HFFc6 (cell line): Measurements from ENCODE around the gene MELK. TPM values are rescaled to one million over a fixed set of nuclear protein-coding genes. Genes with fewer than 3 reads are reported as not detected.
A peak's percentile ranks its signal among the peaks of the same experiment; 100 is the strongest.
"Not testable (repeated sequence)": the region's sequence is repeated elsewhere in the genome, so short reads cannot be mapped to it uniquely, and the experiment has no call there.

Experiments used
- DNase-seq: peaks from one replicate; pipeline ENCODE4 v3.0.0-alpha.2; 2018
- H3K27ac Mint-ChIP-seq: 2 replicates; pipeline ENCODE4 v1.8.0; 2020; ENCODE audit warnings: mild to moderate bottlenecking, mixed read lengths
- H3K27me3 Mint-ChIP-seq: 2 replicates; pipeline ENCODE4 v1.8.0; 2021; ENCODE audit warnings: mild to moderate bottlenecking, moderate library complexity, mixed read lengths; ENCODE audit not compliant: insufficient read depth
- H3K36me3 Mint-ChIP-seq: 2 replicates; pipeline ENCODE4 v1.8.0; 2021; ENCODE audit warnings: low read depth, mixed read lengths
- H3K4me1 Mint-ChIP-seq: 2 replicates; pipeline ENCODE4 v1.8.0; 2020; ENCODE audit warnings: low read depth, mixed read lengths
- H3K4me3 Mint-ChIP-seq: 2 replicates; pipeline ENCODE4 v1.8.0; 2020; ENCODE audit warnings: mild to moderate bottlenecking, moderate library complexity, mixed read lengths
- H3K9me3 Mint-ChIP-seq: 2 replicates; pipeline ENCODE4 v1.8.0; 2020; ENCODE audit warnings: mild to moderate bottlenecking, mixed read lengths
- long read RNA-seq: library from polyadenylated mRNA; unstranded; transcript quantifications from one replicate; pipeline ENCODE4 v2.0.0, GENCODE V29; 2019
- total RNA-seq, 6 experiments: library from RNA; stranded (reverse); fragmentation: NEBNext Ultra II Directional; extraction: Animal tissue kit (Norgen Biotek cat#: 25700); gene quantifications; 2 replicates in 1 of 6; 3 replicates in 5 of 6; pipeline ENCODE4 v1.2.3, GENCODE V29; 2021
- TF ChIP-seq, protein P1 (sequence below): fragments of 200-600 bp; sonication (generic); IDR thresholded peaks from 2 replicates; pipeline ENCODE4 v1.5.0; 2021; ENCODE audit warnings: antibody characterized with exemption, mild to moderate bottlenecking

MELK gene
- 10 to 100 TPM; 16.6 to 40.5 (median 35.6) TPM for total RNA-seq
- long read RNA-seq, partial matches to known transcripts, result 4 of 26 reads
- long read RNA-seq, other reads (novel, unspliced or antisense), result 16 of 26 reads

DNA sequence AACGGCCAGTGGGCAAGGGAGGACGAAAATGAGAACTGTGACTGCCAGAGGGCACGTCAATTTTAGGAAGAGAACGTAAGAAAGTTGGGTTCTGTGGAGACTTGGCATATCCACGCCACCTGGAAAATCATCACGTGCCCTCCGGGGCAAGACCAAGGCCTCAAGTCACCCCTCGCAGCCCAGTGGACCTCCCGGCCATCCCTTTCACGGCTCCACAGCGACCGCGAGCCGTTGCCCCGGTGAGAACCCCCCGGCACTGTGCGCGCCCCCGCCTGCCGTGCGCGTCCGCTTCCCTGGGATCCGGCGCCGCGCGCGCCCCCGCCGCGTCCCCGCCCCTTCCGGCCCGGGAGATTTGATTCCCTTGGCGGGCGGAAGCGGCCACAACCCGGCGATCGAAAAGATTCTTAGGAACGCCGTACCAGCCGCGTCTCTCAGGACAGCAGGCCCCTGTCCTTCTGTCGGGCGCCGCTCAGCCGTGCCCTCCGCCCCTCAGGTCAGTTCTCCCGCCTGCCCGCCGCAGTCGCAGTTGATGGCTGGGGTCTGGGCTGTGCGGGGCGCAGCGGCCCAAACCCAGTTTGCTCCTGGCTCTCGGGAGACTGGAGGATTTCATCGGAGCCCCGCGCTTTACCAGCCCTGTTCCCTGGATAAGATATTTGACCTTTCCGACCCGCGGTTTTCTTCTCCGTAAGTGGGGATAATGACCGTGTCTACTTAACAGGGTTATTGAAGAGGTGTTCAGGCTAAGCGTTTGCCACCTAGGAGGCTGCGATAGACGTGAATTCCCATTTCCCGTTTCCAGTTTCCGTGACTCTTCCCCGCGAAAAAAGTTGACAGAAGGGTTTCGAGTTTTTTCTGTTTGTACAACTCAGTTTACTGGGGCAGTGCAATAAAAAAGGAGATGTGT, at the start of gene MELK:
Gene MELK (plus strand): TSS at position 381 of the 904 bp plus-strand sequence. CDS start 8,787 bp downstream, outside the sequence.
- H3K27me3 Mint-ChIP-seq, result peaks cover 4% of the 10 kb centered on the region
- TF ChIP-seq, protein P1, sequence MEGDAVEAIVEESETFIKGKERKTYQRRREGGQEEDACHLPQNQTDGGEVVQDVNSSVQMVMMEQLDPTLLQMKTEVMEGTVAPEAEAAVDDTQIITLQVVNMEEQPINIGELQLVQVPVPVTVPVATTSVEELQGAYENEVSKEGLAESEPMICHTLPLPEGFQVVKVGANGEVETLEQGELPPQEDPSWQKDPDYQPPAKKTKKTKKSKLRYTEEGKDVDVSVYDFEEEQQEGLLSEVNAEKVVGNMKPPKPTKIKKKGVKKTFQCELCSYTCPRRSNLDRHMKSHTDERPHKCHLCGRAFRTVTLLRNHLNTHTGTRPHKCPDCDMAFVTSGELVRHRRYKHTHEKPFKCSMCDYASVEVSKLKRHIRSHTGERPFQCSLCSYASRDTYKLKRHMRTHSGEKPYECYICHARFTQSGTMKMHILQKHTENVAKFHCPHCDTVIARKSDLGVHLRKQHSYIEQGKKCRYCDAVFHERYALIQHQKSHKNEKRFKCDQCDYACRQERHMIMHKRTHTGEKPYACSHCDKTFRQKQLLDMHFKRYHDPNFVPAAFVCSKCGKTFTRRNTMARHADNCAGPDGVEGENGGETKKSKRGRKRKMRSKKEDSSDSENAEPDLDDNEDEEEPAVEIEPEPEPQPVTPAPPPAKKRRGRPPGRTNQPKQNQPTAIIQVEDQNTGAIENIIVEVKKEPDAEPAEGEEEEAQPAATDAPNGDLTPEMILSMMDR, result no peak
- H3K9me3 Mint-ChIP-seq, result no peaks in the 10 kb centered on the region
- H3K4me3 Mint-ChIP-seq, result peak within 1 kb of the TSS; percentile 95
- peaks cover 5% of the 10 kb centered on the region; the same call in 1 of the 2 replicates for H3K36me3 Mint-ChIP-seq
- DNase-seq, result peak; percentile 53
- peak within 1 kb of the TSS; percentile 89 for H3K27ac Mint-ChIP-seq
- peaks cover 29% of the 10 kb centered on the region for H3K4me1 Mint-ChIP-seq

DNA sequence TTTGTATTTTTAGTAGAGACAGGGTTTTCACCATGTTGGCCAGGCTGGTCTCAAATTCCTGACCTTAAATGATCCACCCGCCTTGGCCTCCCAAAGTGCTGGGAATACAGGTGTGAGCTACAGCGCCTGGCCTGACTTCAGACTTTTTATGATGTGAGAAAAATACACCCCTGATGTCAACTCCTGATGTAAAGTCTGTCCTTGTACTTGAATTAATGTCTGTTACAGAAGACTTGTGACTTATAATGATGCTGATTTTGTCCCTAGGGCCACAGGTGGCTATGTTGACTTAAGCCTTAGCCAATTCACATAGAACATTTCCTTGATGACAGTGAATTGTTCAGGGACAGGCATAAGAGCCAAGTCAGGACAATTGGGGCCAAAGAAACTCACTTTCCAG, 42.5 kb upstream of the MELK start:
- H3K27ac Mint-ChIP-seq, result no peak overlapping the region
- no peaks in the 10 kb centered on the region for H3K4me1 Mint-ChIP-seq
- H3K9me3 Mint-ChIP-seq, result no peaks in the 10 kb centered on the region
- DNase-seq, result no peak
- no peaks in the 10 kb centered on the region for H3K36me3 Mint-ChIP-seq
- peaks cover 25% of the 10 kb centered on the region for H3K27me3 Mint-ChIP-seq
- TF ChIP-seq, protein P1, result no peak
- no peak overlapping the region for H3K4me3 Mint-ChIP-seq

DNA sequence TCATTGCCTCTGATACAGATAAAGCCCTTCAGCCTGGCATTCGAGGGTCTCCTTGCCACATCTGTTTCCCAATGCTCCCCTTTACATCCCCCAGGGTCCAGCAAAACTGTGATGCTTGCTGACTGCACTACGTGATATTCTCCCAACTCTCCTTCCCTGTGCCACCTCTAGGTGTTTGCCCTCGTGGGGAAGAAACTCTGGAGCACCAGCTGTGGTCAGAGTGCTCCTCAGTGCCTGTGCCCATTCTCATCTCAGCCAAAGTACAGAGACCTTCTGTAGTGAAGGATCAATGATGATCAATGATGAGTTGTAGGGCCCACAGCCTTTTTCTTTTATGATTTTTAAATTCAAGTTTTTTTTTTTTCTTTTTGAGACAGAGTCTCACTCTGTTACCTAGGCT, 40.3 kb upstream of the MELK start:
- no peak for DNase-seq
- Mint-ChIP-seq H3K27ac (no peak overlapping the region), H3K4me1 (no peaks in the 10 kb centered on the region), H3K4me3 (no peak overlapping the region), H3K27me3 (peaks cover 23% of the 10 kb centered on the region), H3K9me3 (no peaks in the 10 kb centered on the region), H3K36me3 (no peaks in the 10 kb centered on the region)
- TF ChIP-seq, protein P1, result no peak

DNA sequence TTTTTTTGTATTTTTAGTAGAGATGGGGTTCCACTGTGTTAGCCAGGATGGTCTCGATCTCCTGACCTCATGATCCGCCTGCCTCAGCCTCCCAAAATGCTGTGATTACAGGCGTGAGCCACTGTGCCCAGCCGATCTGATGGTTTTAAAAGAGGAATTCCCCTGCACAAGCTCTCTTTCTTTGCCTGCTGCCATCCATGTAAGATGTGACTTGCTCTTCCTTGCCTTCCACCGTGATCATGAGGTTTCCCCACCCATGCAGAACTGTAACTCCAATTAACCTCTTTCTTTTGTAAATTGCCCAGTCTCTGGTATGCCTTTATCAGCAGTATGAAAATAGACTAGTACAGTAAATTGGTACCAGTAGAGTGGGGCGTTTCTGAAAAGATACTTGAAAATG, 39.0 kb upstream of the MELK start:
- H3K4me1 Mint-ChIP-seq, H3K4me3 Mint-ChIP-seq, DNase-seq, H3K9me3 Mint-ChIP-seq, H3K27ac Mint-ChIP-seq, H3K36me3 Mint-ChIP-seq: not testable (repeated sequence)
- H3K27me3 Mint-ChIP-seq, result peaks cover 23% of the 10 kb centered on the region

DNA sequence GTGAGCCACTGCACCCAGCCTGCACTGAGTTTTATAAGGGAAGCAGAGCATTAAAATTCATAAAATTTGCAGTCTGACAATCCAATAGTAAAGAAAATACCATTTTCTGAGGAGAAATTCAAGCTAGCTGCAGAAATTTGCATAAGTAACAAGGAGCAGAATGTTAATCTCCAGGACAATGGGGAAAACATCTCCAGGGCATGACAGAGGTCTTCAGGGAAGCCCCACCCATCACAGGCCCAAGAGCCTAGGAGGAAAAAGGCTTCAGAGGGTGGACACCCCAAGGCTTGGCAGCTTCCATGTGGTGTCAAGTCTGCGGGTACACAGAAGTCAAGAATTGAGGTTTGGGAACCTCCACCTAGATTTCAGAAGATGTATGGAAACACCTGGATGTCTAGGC, 37.6 kb upstream of the MELK start:
- Mint-ChIP-seq H3K4me3 (no peak overlapping the region), H3K27ac (no peak overlapping the region), H3K9me3 (no peaks in the 10 kb centered on the region), H3K27me3 (peaks cover 23% of the 10 kb centered on the region), H3K4me1 (no peaks in the 10 kb centered on the region), H3K36me3 (no peaks in the 10 kb centered on the region)
- no peak for DNase-seq
- TF ChIP-seq, protein P1, result no peak

DNA sequence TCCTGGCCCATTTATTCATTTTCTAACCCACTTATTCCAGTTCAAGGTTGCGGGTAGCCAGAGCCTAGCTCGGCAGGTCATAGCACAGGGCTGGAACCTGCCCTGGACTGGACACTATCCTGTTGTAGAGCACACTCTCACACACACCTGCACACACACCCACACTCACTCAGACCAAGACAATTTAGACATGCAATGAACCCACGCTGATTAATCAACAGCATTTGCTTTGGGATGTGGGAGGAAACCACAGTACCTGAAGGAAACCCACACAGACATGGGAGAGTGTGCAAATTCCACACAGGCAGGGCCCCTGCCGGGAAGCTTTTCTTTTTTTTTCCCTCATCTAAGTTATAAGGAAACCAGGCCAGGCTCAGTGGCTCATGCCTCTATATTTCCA, 34.8 kb upstream of the MELK start:
- no peak overlapping the region for H3K4me3 Mint-ChIP-seq
- no peak for DNase-seq
- TF ChIP-seq, protein P1, result no peak
- no peak overlapping the region for H3K27ac Mint-ChIP-seq
- H3K27me3 Mint-ChIP-seq, result peaks cover 13% of the 10 kb centered on the region
- no peaks in the 10 kb centered on the region for H3K9me3 Mint-ChIP-seq
- H3K36me3 Mint-ChIP-seq, result no peaks in the 10 kb centered on the region
- H3K4me1 Mint-ChIP-seq, result no peaks in the 10 kb centered on the region
